K562 (cell line): ENCODE data around the gene RNF223. TPM values are rescaled to one million over a fixed set of nuclear protein-coding genes. Genes with fewer than 3 reads are reported as not detected.
A peak's percentile ranks its signal among the peaks of the same experiment; 100 is the strongest.

ENCODE experiments used
- CHCHD3 ChIP-seq: fragments of 250-450 bp; sonication (Bioruptor Pico); IDR thresholded peaks from 2 replicates; pipeline ENCODE4 v2.1.2; 2022; ENCODE audit warnings: mild to moderate bottlenecking
- CREB5 ChIP-seq: fragments of 250-450 bp; sonication (Bioruptor Pico); IDR thresholded peaks from 2 replicates; pipeline ENCODE4 v1.5.0; 2020; ENCODE audit warnings: mild to moderate bottlenecking
- ESRRB ChIP-seq: fragments of 250-450 bp; sonication (Bioruptor Pico); IDR thresholded peaks from 2 replicates; pipeline ENCODE4 v1.5.0; 2020; ENCODE audit warnings: mild to moderate bottlenecking, moderate library complexity, borderline replicate concordance
- GABPA ChIP-seq: fragments of 200-800 bp; sonication (Bioruptor generic); conservative IDR thresholded peaks from 2 replicates; pipeline ENCODE4 v1.6.1; 2016; ENCODE audit warnings: low read depth, missing genetic modification characterization, missing compliant biosample characterization
- HDGF ChIP-seq: fragments of 450-650 bp; IDR thresholded peaks from 2 replicates; pipeline ENCODE4 v1.6.1; 2016
- IRF9 ChIP-seq: fragments of 450-650 bp; IDR thresholded peaks from 2 replicates; pipeline ENCODE4 v1.6.1; 2016; ENCODE audit warnings: missing biosample characterization, missing genetic modification characterization
- KHSRP ChIP-seq: fragments of 450-650 bp; IDR thresholded peaks from 2 replicates; pipeline ENCODE4 v1.6.1; 2017
- NR1H2 ChIP-seq: sonication (generic); formaldehyde crosslinking; IDR thresholded peaks from 2 replicates; pipeline ENCODE4 v1.4.0; 2020; ENCODE audit warnings: mild to moderate bottlenecking, missing genetic modification reagents
- OTX1 ChIP-seq: fragments of 450-650 bp; formaldehyde crosslinking; IDR thresholded peaks from 2 replicates; pipeline ENCODE4 v1.4.0; 2022; ENCODE audit warnings: mild to moderate bottlenecking
- PHF20 ChIP-seq: fragments of 450-650 bp; IDR thresholded peaks from 2 replicates; pipeline ENCODE4 v1.6.1; 2018; ENCODE audit not compliant: partially characterized antibody
- POLR2H ChIP-seq: IDR thresholded peaks from 2 replicates; pipeline ENCODE4 v1.6.1; 2016; ENCODE audit warnings: missing genetic modification characterization, low read depth, mild to moderate bottlenecking, control low read depth, missing compliant biosample characterization, moderate library complexity
- RBM22 ChIP-seq: fragments of 200-400 bp; formaldehyde crosslinking; IDR thresholded peaks from 2 replicates; pipeline ENCODE4 v1.6.1; 2018; ENCODE audit warnings: low read length, low read depth; ENCODE audit not compliant: poor library complexity, severe bottlenecking
- RFX1 ChIP-seq: fragments of 450-650 bp; IDR thresholded peaks from 2 replicates; pipeline ENCODE4 v1.6.1; 2016; ENCODE audit warnings: mild to moderate bottlenecking, moderate library complexity
- SAFB2 ChIP-seq: fragments of 200-400 bp; formaldehyde crosslinking; IDR thresholded peaks from 2 replicates; pipeline ENCODE4 v1.6.1; 2018; ENCODE audit warnings: borderline replicate concordance, low read length, low read depth, moderate library complexity; ENCODE audit not compliant: severe bottlenecking
- SMARCE1 ChIP-seq: fragments of 450-650 bp; IDR thresholded peaks from 2 replicates; pipeline ENCODE4 v1.7.1; 2016; ENCODE audit warnings: mild to moderate bottlenecking
- SUPT5H ChIP-seq: fragments of 450-650 bp; IDR thresholded peaks from 2 replicates; pipeline ENCODE4 v1.6.1; 2016
- ZBTB2 ChIP-seq: fragments of 450-650 bp; IDR thresholded peaks from 2 replicates; pipeline ENCODE4 v1.6.1; 2016; ENCODE audit warnings: antibody characterized with exemption
- ZC3H4 ChIP-seq: sonication (generic); formaldehyde crosslinking; IDR thresholded peaks from 2 replicates; pipeline ENCODE4 v1.9.0; 2021; ENCODE audit warnings: missing genetic modification reagents, borderline replicate concordance
- ZFPM2 ChIP-seq: fragments of 250-450 bp; sonication (Bioruptor Pico); IDR thresholded peaks from 2 replicates; pipeline ENCODE4 v1.5.1; 2022; ENCODE audit warnings: mild to moderate bottlenecking
- ZNF277 ChIP-seq: fragments of 250-450 bp; sonication (Bioruptor Pico); IDR thresholded peaks from 2 replicates; pipeline ENCODE4 v1.8.0; 2022; ENCODE audit warnings: inconsistent platforms, mild to moderate bottlenecking, moderate library complexity, borderline replicate concordance
- ZNF395 ChIP-seq: fragments of 200-800 bp; sonication (Bioruptor generic); IDR thresholded peaks from 2 replicates; pipeline ENCODE4 v1.6.1; 2017; ENCODE audit warnings: missing genetic modification characterization, missing compliant biosample characterization
- ZNF511 ChIP-seq: sonication (generic); formaldehyde crosslinking; IDR thresholded peaks from 2 replicates; pipeline ENCODE4 v1.8.0; 2022; ENCODE audit warnings: mild to moderate bottlenecking, missing genetic modification reagents
- polyA plus RNA-seq, 8 experiments: library from polyadenylated mRNA; depleted of rRNA in 4 of 8; stranded (reverse) in 5 of 8; unstranded in 3 of 8; fragments of >200 nt; fragmentation: Nextera tagmentation in 2 of 8; fragmentation: Illumina TruSeq in 1 of 8; extraction: Ambion mirVana in 2 of 8; extraction: Trizol in 1 of 8; gene quantifications; 2 replicates each; pipeline versions ENCODE4 v1.2.1 to v1.2.3, GENCODE V29; 2011 to 2014; ENCODE audit warnings: inconsistent platforms in 1 of 8, missing spikeins in 1 of 8
- total RNA-seq, 7 experiments: library from RNA; depleted of rRNA in 6 of 7; stranded (reverse); fragments of >200 nt in 6 of 7; fragmentation: Illumina TruSeq in 2 of 7; extraction: Trizol in 2 of 7; gene quantifications; 2 replicates each; pipeline versions ENCODE4 v1.2.1 to v1.2.3, GENCODE V29; 2011 to 2021; ENCODE audit warnings: low replicate concordance in 1 of 7

RNF223 gene
- total and polyA plus RNA-seq, 9 of the 15 experiments (the other 6 are each of a cell fraction or from before 2014, with no cell fraction given), result 0.04 to 0.32 TPM; not detected in 7

GRCh38 chr1:1063945-1064831, 9.9 kb downstream of the RNF223 start (continued):
- peak; percentile 20; the same call in 1 of the 2 replicates for TF ChIP-seq ZNF395 (CRISPR knock-in tag)
- no peak for TF ChIP-seq SUPT5H
- TF ChIP-seq ZC3H4 (CRISPR knock-in tag), result no peak; the same call in 1 of the 2 replicates
- TF ChIP-seq KHSRP, result no peak
- peak; percentile 91 for TF ChIP-seq SMARCE1
- no peak for TF ChIP-seq IRF9 (tag)
- TF ChIP-seq ESRRB (CRISPR knock-in tag), result no peak
- TF ChIP-seq ZNF277 (CRISPR knock-in tag), result no peak
- TF ChIP-seq ZBTB2, result peak; percentile 66; the same call in 1 of the 2 replicates
- no peak for TF ChIP-seq RFX1
- TF ChIP-seq ZNF511 (CRISPR knock-in tag), result peak; percentile 84
- TF ChIP-seq GABPA (tag), result no peak
- TF ChIP-seq HDGF, result peak; percentile 34; the same call in 1 of the 2 replicates
- TF ChIP-seq SAFB2, result no peak
- TF ChIP-seq NR1H2 (CRISPR knock-in tag), result no peak
- no peak for TF ChIP-seq ZFPM2 (CRISPR knock-in tag)
- TF ChIP-seq PHF20, result peak; percentile 31
- no peak for TF ChIP-seq POLR2H (tag)
- no peak for TF ChIP-seq OTX1 (CRISPR knock-in tag)
- TF ChIP-seq RBM22, result peak; percentile 61
- TF ChIP-seq CHCHD3, result no peak
- no peak for TF ChIP-seq CREB5 (CRISPR knock-in tag)
